ENCODE measurements around the gene PPARG. TPM values are rescaled to one million over a fixed set of nuclear protein-coding genes. Genes with fewer than 3 reads are reported as not detected.

Gene PPARG
- total and polyA plus RNA-seq, 2 donors (not counting 3 experiments of a cell fraction or from before 2014, with no cell fraction given): 0.15 to 1.3 TPM

- Histone ChIP-seq H3K79me2 (ENCODE audit: control insufficient read depth, insufficient read depth, low read length) (no peaks in the 10 kb centered on the region), H3K4me2 (ENCODE audit: insufficient read depth, low read length) (no peak overlapping the region), H3K9me1 (replicated peaks; ENCODE audit: control insufficient read depth, extremely low read depth, insufficient read depth, low read length) (no peaks in the 10 kb centered on the region), H3K9me3 (replicated peaks; ENCODE audit: control insufficient read depth, insufficient read depth, low read length) (no peaks in the 10 kb centered on the region), H3K27me3 (ENCODE audit: control insufficient read depth in 2 of 2, insufficient read depth in 2 of 2, low read length in 2 of 2) (peaks cover 2 to 15% of the 10 kb centered on the region in 2 experiments), H2AFZ (ENCODE audit: low read depth, low read length) (no peak overlapping the region), H3K4me1 (ENCODE audit: control insufficient read depth, extremely low read depth, insufficient read depth, low read length) (no peaks in the 10 kb centered on the region), H4K20me1 (replicated peaks; ENCODE audit: control insufficient read depth, extremely low read depth, insufficient read depth, low read length) (no peaks in the 10 kb centered on the region), H3K4me3 (replicated peaks in 1 of 3; ENCODE audit: insufficient read depth in 1 of 3, low read depth in 1 of 3, low read length in 3 of 3) (no peak overlapping the region), H3K27ac (ENCODE audit: insufficient read depth, low read depth, low read length) (no peak overlapping the region), H3K36me3 (ENCODE audit: control insufficient read depth in 2 of 2, extremely low read depth in 1 of 2, insufficient read depth in 2 of 2, low read length in 2 of 2) (no peaks in the 10 kb centered on the region), H3K9ac (replicated peaks; ENCODE audit: extremely low read depth, insufficient read depth, low read length) (no peak overlapping the region)
- TF ChIP-seq POLR2A (IDR thresholded peaks at IDR 0.05; ENCODE audit: low read depth, low read length): no peak
- TF ChIP-seq GATA2 (IDR thresholded peaks at IDR 0.05; ENCODE audit: insufficient read depth, insufficient read length, low read depth, low read length): no peak
- TF ChIP-seq, protein P1, sequence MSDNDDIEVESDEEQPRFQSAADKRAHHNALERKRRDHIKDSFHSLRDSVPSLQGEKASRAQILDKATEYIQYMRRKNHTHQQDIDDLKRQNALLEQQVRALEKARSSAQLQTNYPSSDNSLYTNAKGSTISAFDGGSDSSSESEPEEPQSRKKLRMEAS (IDR thresholded peaks at IDR 0.05; ENCODE audit: insufficient read depth, insufficient read length): no peak
- TF ChIP-seq EZH2 (IDR thresholded peaks at IDR 0.05; ENCODE audit: borderline replicate concordance, low read depth, low read length, severe bottlenecking): no peak
- TF ChIP-seq, protein P2, sequence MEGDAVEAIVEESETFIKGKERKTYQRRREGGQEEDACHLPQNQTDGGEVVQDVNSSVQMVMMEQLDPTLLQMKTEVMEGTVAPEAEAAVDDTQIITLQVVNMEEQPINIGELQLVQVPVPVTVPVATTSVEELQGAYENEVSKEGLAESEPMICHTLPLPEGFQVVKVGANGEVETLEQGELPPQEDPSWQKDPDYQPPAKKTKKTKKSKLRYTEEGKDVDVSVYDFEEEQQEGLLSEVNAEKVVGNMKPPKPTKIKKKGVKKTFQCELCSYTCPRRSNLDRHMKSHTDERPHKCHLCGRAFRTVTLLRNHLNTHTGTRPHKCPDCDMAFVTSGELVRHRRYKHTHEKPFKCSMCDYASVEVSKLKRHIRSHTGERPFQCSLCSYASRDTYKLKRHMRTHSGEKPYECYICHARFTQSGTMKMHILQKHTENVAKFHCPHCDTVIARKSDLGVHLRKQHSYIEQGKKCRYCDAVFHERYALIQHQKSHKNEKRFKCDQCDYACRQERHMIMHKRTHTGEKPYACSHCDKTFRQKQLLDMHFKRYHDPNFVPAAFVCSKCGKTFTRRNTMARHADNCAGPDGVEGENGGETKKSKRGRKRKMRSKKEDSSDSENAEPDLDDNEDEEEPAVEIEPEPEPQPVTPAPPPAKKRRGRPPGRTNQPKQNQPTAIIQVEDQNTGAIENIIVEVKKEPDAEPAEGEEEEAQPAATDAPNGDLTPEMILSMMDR (IDR thresholded peaks at IDR 0.05; ENCODE audit: extremely low read depth in 1 of 2, insufficient read depth in 1 of 2, low read depth in 1 of 2, low read length in 2 of 2): no peak
- no peak for TF ChIP-seq MYC (IDR thresholded peaks at IDR 0.05; ENCODE audit: low read depth, low read length)
- no peak for TF ChIP-seq JUN (IDR thresholded peaks at IDR 0.05; ENCODE audit: borderline replicate concordance, insufficient read depth, insufficient read length, low read depth)
- TF ChIP-seq FOS (IDR thresholded peaks at IDR 0.05; ENCODE audit: borderline replicate concordance, insufficient read depth, low read length): no peak
- TF ChIP-seq POLR2AphosphoS5 (IDR thresholded peaks at IDR 0.05; ENCODE audit: insufficient read depth, low read depth, low read length): no peak
- FAIRE-seq: no peak
- DNase-seq (ENCODE audit: low read depth, low spot score): no peak
- no TSS peak for BruUV-seq (replicated peaks)
- intact Hi-C loops (cut with micrococcal nuclease): no loop called here
- ChIA-PET CTCF (interaction anchor here (0.7 to 1.8 kb wide), 2 partner anchors 11 to 154 kb away, joined by 3 to 6 read pairs; no protein-coding TSS in a partner anchor), POLR2A (no interaction called here)
- dilution Hi-C loops (cut with MboI; ENCODE audit: extremely low pct_ligation_motif_present, low sequenced_read_pairs): no loop called here
Measured at GRCh38 chr3:12325586-12326515, 37.0 kb downstream of the PPARG start.

All from endothelial cell of umbilical vein (primary cell).